H1 (cell line): ENCODE data around the gene COL5A1. TPM values are rescaled to one million over a fixed set of nuclear protein-coding genes. Genes with fewer than 3 reads are reported as not detected.

ENCODE experiments used
- CTCF ChIA-PET: fragments of 300-600 bp; sonication (Branson Sonifier 250); formaldehyde crosslinking; loops from one replicate; lab custom pipeline; 2021; ENCODE audit not compliant: partially characterized antibody; lab: Charles Lee
- POLR2A ChIA-PET: fragments of 300-600 bp; sonication (Branson Sonifier 250); formaldehyde crosslinking; loops from one replicate; lab custom pipeline; 2021; ENCODE audit warnings: inconsistent platforms; ENCODE audit not compliant: partially characterized antibody; lab: Charles Lee
- DNase-seq, 2 experiments: peaks; one replicate each; pipeline versions ENCODE4 v3.0.0 to v3.0.0-alpha.2; 2010 to 2022; ENCODE audit warnings: low spot score in 2 of 2, low read depth in 1 of 2, mixed read lengths in 1 of 2
- FAIRE-seq: peaks from 2 replicates; lab custom pipeline; 2011; peaks lifted over from hg19 to GRCh38; lab: Jason Lieb, UNC
- H2AFZ ChIP-seq: 2 replicates; pipeline ENCODE4 v1.8.1; 2012; ENCODE audit warnings: low read length, inconsistent platforms
- H2AK5ac ChIP-seq: 2 replicates; pipeline ENCODE4 v1.6.1; 2013; ENCODE audit warnings: low read depth, low read length
- H2BK120ac ChIP-seq: replicated peaks from 2 replicates; pipeline ENCODE3; 2013; ENCODE audit warnings: low read depth, low read length, inconsistent platforms
- H2BK12ac ChIP-seq: 2 replicates; pipeline ENCODE4 v1.6.1; 2013; ENCODE audit warnings: low read depth, low read length
- H2BK15ac ChIP-seq: 2 replicates; pipeline ENCODE4 v1.6.1; 2013; ENCODE audit warnings: low read length
- H2BK20ac ChIP-seq: 2 replicates; pipeline ENCODE4 v1.6.1; 2013; ENCODE audit warnings: low read length
- H2BK5ac ChIP-seq: 2 replicates; pipeline ENCODE4 v1.6.1; 2013; ENCODE audit warnings: low read depth, low read length
- H3K14ac ChIP-seq: 2 replicates; pipeline ENCODE4 v1.6.1; 2013; ENCODE audit warnings: inconsistent platforms; ENCODE audit not compliant: insufficient read length
- H3K18ac ChIP-seq: 2 replicates; pipeline ENCODE4 v1.6.1; 2013; ENCODE audit warnings: low read length; ENCODE audit errors: extremely low read depth
- H3K23ac ChIP-seq: 2 replicates; pipeline ENCODE4 v1.6.1; 2013; ENCODE audit warnings: inconsistent platforms; ENCODE audit not compliant: insufficient read length
- H3K23me2 ChIP-seq: 2 replicates; pipeline ENCODE4 v1.6.1; 2013; ENCODE audit warnings: low read depth, low read length
- H3K27ac ChIP-seq: 2 replicates; pipeline ENCODE4 v1.6.1; 2011; ENCODE audit warnings: low read depth, low read length, inconsistent platforms
- H3K27me3 ChIP-seq, 4 experiments: replicated peaks in 1 of 4; 1 replicate in 1 of 4; 2 replicates in 3 of 4; pipeline versions ENCODE4 v1.6.1 to v1.8.1; 2011 to 2013; ENCODE audit warnings: low read length in 3 of 4, mild to moderate bottlenecking in 3 of 4, inconsistent platforms in 2 of 4, mixed read lengths in 2 of 4, moderate library complexity in 1 of 4; ENCODE audit not compliant: control insufficient read depth in 3 of 4, insufficient read depth in 3 of 4; ENCODE audit errors: extremely low read depth in 1 of 4
- H3K36me3 ChIP-seq, 4 experiments: 2 replicates each; pipeline versions ENCODE4 v1.6.1 to v1.8.1; 2011 to 2013; ENCODE audit warnings: mild to moderate bottlenecking in 4 of 4, low read length in 3 of 4, moderate library complexity in 2 of 4, control low read depth in 1 of 4, inconsistent platforms in 1 of 4; ENCODE audit not compliant: insufficient read depth in 4 of 4, control insufficient read depth in 2 of 4
- H3K4ac ChIP-seq: replicated peaks from 2 replicates; pipeline ENCODE3; 2013; ENCODE audit warnings: low read length, low read depth, mixed read lengths, inconsistent platforms; ENCODE audit not compliant: insufficient read length
- H3K4me1 ChIP-seq, 4 experiments: replicated peaks in 1 of 4; 1 replicate in 1 of 4; 2 replicates in 3 of 4; pipeline versions ENCODE4 v1.6.1 to v1.8.1; 2011 to 2013; ENCODE audit warnings: low read length in 3 of 4, inconsistent platforms in 2 of 4, mixed read lengths in 1 of 4; ENCODE audit not compliant: insufficient read depth in 4 of 4, control insufficient read depth in 3 of 4
- H3K4me2 ChIP-seq, 2 experiments: 2 replicates each; pipeline versions ENCODE4 v1.6.1 to v1.8.1; 2011 to 2013; ENCODE audit warnings: low read depth in 2 of 2, low read length in 2 of 2, control low read depth in 1 of 2, inconsistent platforms in 1 of 2, mild to moderate bottlenecking in 1 of 2; ENCODE audit not compliant: insufficient read depth in 1 of 2
- H3K4me3 ChIP-seq, 4 experiments: fragments of 200-600, 300-600 bp in 1 of 4; sonication (generic), shearing (Covaris generic), sonication (Bioruptor Twin) in 1 of 4; 2 replicates each; pipeline versions ENCODE4 v1.5.1 to v1.8.1; 2011 to 2016; ENCODE audit warnings: low read length in 4 of 4, low read depth in 3 of 4, control low read depth in 2 of 4, inconsistent platforms in 2 of 4, mild to moderate bottlenecking in 2 of 4, mixed read lengths in 1 of 4, moderate library complexity in 1 of 4; ENCODE audit not compliant: insufficient read depth in 2 of 4; ENCODE audit errors: extremely low read depth in 1 of 4
- H3K56ac ChIP-seq: replicated peaks from 2 replicates; pipeline ENCODE3; 2013; ENCODE audit warnings: low read depth, mild to moderate bottlenecking, mixed read lengths, low read length, inconsistent platforms; ENCODE audit not compliant: insufficient read length
- H3K79me1 ChIP-seq: 2 replicates; pipeline ENCODE4 v1.6.1; 2013; ENCODE audit warnings: low read depth, low read length, control low read depth
- H3K79me2 ChIP-seq, 2 experiments: 2 replicates each; pipeline versions ENCODE4 v1.6.1 to v1.8.1; 2012 to 2013; ENCODE audit warnings: low read length in 2 of 2, mild to moderate bottlenecking in 2 of 2, inconsistent platforms in 1 of 2; ENCODE audit not compliant: insufficient read depth in 2 of 2, control insufficient read depth in 1 of 2
- H3K9ac ChIP-seq, 4 experiments: replicated peaks in 1 of 4; 1 replicate in 1 of 4; 2 replicates in 3 of 4; pipeline versions ENCODE4 v1.6.1 to v1.8.1; 2011 to 2013; ENCODE audit warnings: low read depth in 3 of 4, low read length in 3 of 4, control low read depth in 2 of 4, mild to moderate bottlenecking in 2 of 4, moderate library complexity in 2 of 4, inconsistent platforms in 1 of 4; ENCODE audit errors: extremely low read depth in 1 of 4
- H3K9me3 ChIP-seq, 2 experiments: 2 replicates each; pipeline versions ENCODE4 v1.6.1 to v1.8.1; 2012 to 2013; ENCODE audit warnings: mild to moderate bottlenecking in 2 of 2, moderate library complexity in 2 of 2, control low read depth in 1 of 2, inconsistent platforms in 1 of 2, low read depth in 1 of 2, low read length in 1 of 2, mixed read lengths in 1 of 2; ENCODE audit not compliant: insufficient read depth in 2 of 2
- H4K20me1 ChIP-seq, 2 experiments: replicated peaks in 1 of 2; 2 replicates each; pipeline versions ENCODE3 to v1.8.1; 2011 to 2013; ENCODE audit warnings: inconsistent platforms in 2 of 2, low read length in 2 of 2, mild to moderate bottlenecking in 1 of 2; ENCODE audit not compliant: insufficient read depth in 2 of 2, control insufficient read depth in 1 of 2
- H4K5ac ChIP-seq: 2 replicates; pipeline ENCODE4 v1.6.1; 2013; ENCODE audit warnings: low read length, low read depth, mixed read lengths, inconsistent platforms; ENCODE audit not compliant: insufficient read length
- H4K8ac ChIP-seq: 2 replicates; pipeline ENCODE4 v1.8.0; 2013; ENCODE audit warnings: mild to moderate bottlenecking, moderate library complexity, low read length, inconsistent platforms; ENCODE audit not compliant: insufficient read depth; ENCODE audit errors: extremely low read depth
- H4K91ac ChIP-seq: replicated peaks from 2 replicates; pipeline ENCODE3; 2013; ENCODE audit warnings: low read length, mixed read lengths, inconsistent platforms; ENCODE audit not compliant: insufficient read length
- BCL11A ChIP-seq, 2 experiments: IDR thresholded peaks; one replicate each; pipeline ENCODE4 v1.6.1; 2011; ENCODE audit warnings: low read depth in 2 of 2, low read length in 2 of 2, mild to moderate bottlenecking in 2 of 2
- CREB1 ChIP-seq: IDR thresholded peaks from 2 replicates; pipeline ENCODE4 v1.6.1; 2012; ENCODE audit warnings: inconsistent platforms
- HDAC2 ChIP-seq, 2 experiments: fragments of 300-600 bp in 1 of 2; sonication (generic) in 1 of 2; IDR thresholded peaks; 2 replicates each; pipeline ENCODE4 v1.6.1; 2011 to 2012; ENCODE audit warnings: low read depth in 2 of 2, low read length in 2 of 2, mild to moderate bottlenecking in 2 of 2, moderate library complexity in 2 of 2, borderline replicate concordance in 1 of 2, inconsistent platforms in 1 of 2
- KDM4A ChIP-seq: IDR thresholded peaks from one replicate; pipeline ENCODE4 v1.7.1; 2012; ENCODE audit warnings: low read depth, mild to moderate bottlenecking, moderate library complexity, low read length, inconsistent platforms; ENCODE audit not compliant: severe bottlenecking
- WGBS, 2 experiments: shearing (Covaris generic) in 1 of 2; methylation state at CpG; one replicate each; pipeline versions ENCODE4 v1.1.6 to v1.1.7; 2013 to 2015; ENCODE audit warnings: low lambda C conversion rate in 2 of 2, mixed read lengths in 2 of 2, inconsistent platforms in 1 of 2, low coverage in 1 of 2, missing lambda C conversion rate in 1 of 2; ENCODE audit not compliant: insufficient replicate concordance in 2 of 2, insufficient coverage in 1 of 2, insufficient read length in 1 of 2; ENCODE audit errors: extremely low coverage in 1 of 2, missing lambda C conversion rate in 1 of 2; 5-methylcytosine and 5-hydroxymethylcytosine counted together
- polyA plus RNA-seq, 7 experiments: library from polyadenylated mRNA; depleted of rRNA in 3 of 7; stranded (reverse) in 5 of 7; unstranded in 2 of 7; fragments of >200 nt in 5 of 7; fragments of 200-250 nt in 2 of 7; gene quantifications; 1 replicate in 5 of 7; 2 replicates in 1 of 7; 4 replicates in 1 of 7; pipeline versions ENCODE4 v1.2.1 to v1.2.3, GENCODE V29; 2011 to 2013; ENCODE audit warnings: missing spikeins in 2 of 7, mixed read lengths in 2 of 7
- total RNA-seq: library from RNA; stranded (reverse); fragmentation: NEBNext Ultra II Directional; extraction: Animal tissue kit (Norgen Biotek cat#: 25700); gene quantifications from 2 replicates; pipeline ENCODE4 v1.2.1, GENCODE V29; 2021

COL5A1 gene
- total and polyA plus RNA-seq, 2 of the 8 experiments (the other 6 are each of a cell fraction or from before 2014, with no cell fraction given): 3.8 to 12.0 TPM

- POLR2A ChIA-PET: no interaction called here
- 92% methylated on average over 17 of the region's 17 CpGs; no CpG with 5 or more reads in 1 of the 2 experiments for WGBS, 2 experiments
- Histone ChIP-seq H3K4ac (no peak overlapping the region), H2AK5ac (peak overlapping the region; percentile 97; the same call in 1 of the 2 replicates), H2BK20ac (no peak overlapping the region), H3K79me2 (no peaks in the 10 kb centered on the region), H3K36me3 (no peaks in the 10 kb centered on the region; a peak in 1 of 8 replicates), H3K18ac (no peak overlapping the region), H2BK5ac (peak overlapping the region; percentile 24; the same call in 1 of the 2 replicates), H2AFZ (no peak overlapping the region), H3K27ac (no peak overlapping the region), H2BK15ac (peak overlapping the region; percentile 100), H4K8ac (0 out of 2 replicates have a peak overlapping the region, but pooled peaks have one; percentile 4), H3K4me3 (no peak overlapping the region), H3K9ac (no peak overlapping the region), H3K56ac (no peak overlapping the region), H4K5ac (no peak overlapping the region), H2BK12ac (no peak overlapping the region; the same call in 1 of the 2 replicates), H2BK120ac (no peak overlapping the region), H3K9me3 (peaks cover 0 to 4% of the 10 kb centered on the region in 2 experiments; a peak in 2 of 4 replicates), H3K79me1 (no peaks in the 10 kb centered on the region), H3K23me2 (no peaks in the 10 kb centered on the region), H3K14ac (no peak overlapping the region), H3K27me3 (no peaks in the 10 kb centered on the region), H3K4me2 (no peak overlapping the region), H3K4me1 (no peaks in the 10 kb centered on the region), H4K91ac (peak overlapping the region; percentile 69), H4K20me1 (no peaks in the 10 kb centered on the region), H3K23ac (no peak overlapping the region)
- TF ChIP-seq HDAC2 (IDR thresholded peaks at IDR 0.05; ENCODE audit: borderline replicate concordance in 1 of 2, low read depth in 2 of 2, low read length in 2 of 2) (no peak), KDM4A (no peak), CREB1 (no peak), BCL11A (IDR thresholded peaks at IDR 0.05; ENCODE audit: low read depth in 2 of 2, low read length in 2 of 2) (no peak)
- FAIRE-seq (no peak), DNase-seq (no peak)
- CTCF ChIA-PET: interaction anchor here (0.9 kb wide), 1 partner anchor 121 kb away, joined by 3 read pairs; no protein-coding TSS in a partner anchor
Measured at GRCh38 chr9:134861595-134862334, 220.2 kb downstream of the COL5A1 start.
